OCI-LY1 (cell line): Measurements from ENCODE around the gene DLL4.

Experiments
- CTCF ChIP-seq: fragments of 200-600 bp; sonication (generic), shearing (Covaris generic); IDR thresholded peaks from 2 replicates; pipeline ENCODE4 v1.5.1; 2017; ENCODE audit warnings: mild to moderate bottlenecking, antibody characterized with exemption, low read length, moderate library complexity, mixed read lengths
- EZH2 ChIP-seq: fragments of 200-600 bp; sonication (generic), shearing (Covaris generic); IDR thresholded peaks from 2 replicates; pipeline ENCODE4 v1.8.0; 2017; ENCODE audit warnings: borderline replicate concordance, mixed run types, mild to moderate bottlenecking, antibody characterized with exemption, low read length, moderate library complexity, mixed read lengths

- TF ChIP-seq CTCF (no peak), EZH2 (no peak)
Measured at GRCh38 chr15:40911693-40912092, 17.4 kb upstream of the DLL4 start.
